Fibroblast of lung (primary cell): ENCODE measurements around the gene CD164L2.

ENCODE experiments used
- CTCF ChIP-seq, 2 donors: IDR thresholded peaks in 1 of 2; conservative IDR thresholded peaks in 1 of 2; 1 replicate in 1 of 2; 2 replicates in 1 of 2; pipeline ENCODE4 v1.5.1; 2011 to 2012; ENCODE audit warnings: low read length in 2 of 2, control low read depth in 1 of 2, inconsistent platforms in 1 of 2, low read depth in 1 of 2, mild to moderate bottlenecking in 1 of 2
- EZH2 ChIP-seq: IDR thresholded peaks from 2 replicates; pipeline ENCODE4 v1.5.1; 2012; ENCODE audit warnings: low read length, control low read depth, mild to moderate bottlenecking; ENCODE audit errors: missing control alignments

DNA sequence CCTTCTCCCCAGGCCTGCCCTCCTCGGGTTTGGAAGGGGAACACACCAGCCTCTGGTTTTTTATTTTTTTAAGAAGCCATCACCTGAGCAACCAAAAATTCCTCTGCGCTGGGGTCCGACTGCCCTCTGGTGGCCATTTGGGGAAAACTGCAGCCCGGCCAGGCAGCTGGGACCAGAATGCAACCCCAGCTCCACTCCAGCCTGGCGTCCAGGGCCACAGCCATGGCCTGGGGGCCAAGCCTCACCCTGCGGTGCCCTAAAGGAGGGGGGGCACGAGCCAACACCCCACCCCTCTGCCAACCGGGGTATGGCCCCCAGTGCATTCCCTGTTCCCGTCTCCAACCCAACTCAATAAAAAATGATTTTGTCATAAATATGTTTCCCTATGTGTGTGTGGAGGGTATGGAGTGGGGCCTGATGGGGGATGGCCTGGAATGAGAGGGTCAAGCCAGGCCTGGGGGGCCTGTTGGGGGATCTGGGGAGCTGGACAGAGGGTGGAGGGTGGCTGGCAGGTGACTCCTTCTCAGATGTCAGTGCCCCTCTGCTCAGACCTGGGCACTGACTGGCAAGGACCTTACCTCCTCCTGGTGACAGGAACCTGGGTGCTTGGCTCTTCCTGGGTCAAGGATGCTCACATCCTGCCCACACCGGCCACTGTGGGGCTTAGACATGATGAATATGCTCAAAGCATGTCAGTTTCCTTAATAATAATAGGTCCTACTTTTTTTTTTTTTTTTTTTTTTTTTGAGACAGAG lies 12.5 kb upstream of the CD164L2 start:
- peak; percentile 84 to 85 for TF ChIP-seq CTCF (conservative IDR thresholded peaks at IDR 0.05 in 1 of 2, IDR thresholded peaks at IDR 0.05 in 1 of 2; ENCODE audit: low read depth in 1 of 2, low read length in 2 of 2)
- no peak for TF ChIP-seq EZH2
